ENCODE data around the gene CCDC177. TPM values are rescaled to one million over a fixed set of nuclear protein-coding genes. Genes with fewer than 3 reads are reported as not detected.

CCDC177 gene
- total RNA-seq, 1 donor from 2014 or later, result 0.34 TPM

GRCh38 chr14:69617796-69618195, 43.1 kb upstream of the CCDC177 start:
- Mint-ChIP-seq H3K27me3 (ENCODE audit: low read depth) (no peaks in the 10 kb centered on the region), H3K36me3 (no peaks in the 10 kb centered on the region), H3K4me1 (peaks cover 70% of the 10 kb centered on the region), H3K4me3 (no peak overlapping the region), H3K9me3 (no peaks in the 10 kb centered on the region), H3K27ac (no peak overlapping the region)
- no peak for DNase-seq (ENCODE audit: low spot score in 2 of 2, unreplicated experiment in 2 of 2)
- TF ChIP-seq, protein P1, sequence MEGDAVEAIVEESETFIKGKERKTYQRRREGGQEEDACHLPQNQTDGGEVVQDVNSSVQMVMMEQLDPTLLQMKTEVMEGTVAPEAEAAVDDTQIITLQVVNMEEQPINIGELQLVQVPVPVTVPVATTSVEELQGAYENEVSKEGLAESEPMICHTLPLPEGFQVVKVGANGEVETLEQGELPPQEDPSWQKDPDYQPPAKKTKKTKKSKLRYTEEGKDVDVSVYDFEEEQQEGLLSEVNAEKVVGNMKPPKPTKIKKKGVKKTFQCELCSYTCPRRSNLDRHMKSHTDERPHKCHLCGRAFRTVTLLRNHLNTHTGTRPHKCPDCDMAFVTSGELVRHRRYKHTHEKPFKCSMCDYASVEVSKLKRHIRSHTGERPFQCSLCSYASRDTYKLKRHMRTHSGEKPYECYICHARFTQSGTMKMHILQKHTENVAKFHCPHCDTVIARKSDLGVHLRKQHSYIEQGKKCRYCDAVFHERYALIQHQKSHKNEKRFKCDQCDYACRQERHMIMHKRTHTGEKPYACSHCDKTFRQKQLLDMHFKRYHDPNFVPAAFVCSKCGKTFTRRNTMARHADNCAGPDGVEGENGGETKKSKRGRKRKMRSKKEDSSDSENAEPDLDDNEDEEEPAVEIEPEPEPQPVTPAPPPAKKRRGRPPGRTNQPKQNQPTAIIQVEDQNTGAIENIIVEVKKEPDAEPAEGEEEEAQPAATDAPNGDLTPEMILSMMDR (IDR thresholded peaks at IDR 0.05; ENCODE audit: unreplicated experiment), result no peak

- DNase-seq (ENCODE audit: low spot score in 2 of 2, unreplicated experiment in 2 of 2), result no peak
- H3K36me3 Mint-ChIP-seq, result no peaks in the 10 kb centered on the region
- no peaks in the 10 kb centered on the region for H3K27me3 Mint-ChIP-seq (ENCODE audit: low read depth)
- TF ChIP-seq, protein P1 (IDR thresholded peaks at IDR 0.05; ENCODE audit: unreplicated experiment), result no peak
- H3K27ac Mint-ChIP-seq, result peak overlapping the region; percentile 81
- H3K9me3 Mint-ChIP-seq, result no peaks in the 10 kb centered on the region
- H3K4me3 Mint-ChIP-seq, result no peak overlapping the region
- peaks cover 70% of the 10 kb centered on the region for H3K4me1 Mint-ChIP-seq
Observed at GRCh38 chr14:69616408-69616773, 41.7 kb upstream of the CCDC177 start.

DNA sequence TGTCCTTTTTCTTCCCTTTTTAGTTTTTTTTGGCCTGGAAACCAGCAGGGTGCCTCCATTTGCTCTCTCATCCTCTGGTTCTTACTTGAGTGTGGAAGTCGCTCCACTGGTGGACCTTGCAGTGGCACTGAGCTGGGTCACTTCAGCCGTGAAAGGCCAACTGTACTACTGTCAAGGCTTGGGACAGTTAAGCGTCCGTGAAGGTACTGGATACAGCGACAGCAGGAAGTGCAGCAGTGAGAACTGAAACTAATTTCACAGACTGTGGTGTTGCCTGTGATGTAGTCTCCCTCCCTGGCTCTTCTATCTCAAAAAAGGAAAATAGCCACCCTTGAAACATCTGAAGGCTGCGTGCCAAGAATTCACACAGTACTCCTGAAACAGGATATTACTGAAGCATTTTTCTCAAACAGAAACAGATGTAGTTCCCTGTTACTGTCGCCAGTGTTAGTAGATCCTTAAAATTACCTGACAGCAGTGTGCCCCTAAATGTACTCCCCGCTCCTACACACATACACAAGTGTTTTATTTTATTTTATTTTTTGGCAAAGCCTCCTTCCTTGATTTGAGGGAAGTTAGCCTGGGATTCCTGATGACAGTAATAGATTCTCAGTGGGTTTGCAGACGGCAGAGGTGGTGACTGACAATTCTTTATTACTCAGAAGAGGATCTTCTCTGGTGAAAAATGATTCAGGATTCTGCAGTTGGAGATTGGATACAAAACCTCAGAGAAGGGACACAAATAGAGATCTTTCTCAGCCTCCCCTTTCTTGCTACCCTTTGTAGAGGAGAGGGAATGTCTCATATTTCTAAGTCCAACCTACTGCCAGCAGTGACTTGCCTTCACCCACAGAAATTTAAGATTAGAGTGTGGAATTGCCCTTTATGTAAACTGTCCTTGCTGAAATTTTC, 41.1 kb upstream of the CCDC177 start:
- Mint-ChIP-seq H3K27me3 (ENCODE audit: low read depth) (no peaks in the 10 kb centered on the region), H3K9me3 (no peaks in the 10 kb centered on the region), H3K36me3 (no peaks in the 10 kb centered on the region), H3K4me1 (peaks cover 67% of the 10 kb centered on the region), H3K4me3 (peak overlapping the region; percentile 1), H3K27ac (peak overlapping the region; percentile 81)
- TF ChIP-seq, protein P1 (IDR thresholded peaks at IDR 0.05; ENCODE audit: unreplicated experiment), result no peak
- no peak for DNase-seq (ENCODE audit: low spot score in 2 of 2, unreplicated experiment in 2 of 2)

DNA sequence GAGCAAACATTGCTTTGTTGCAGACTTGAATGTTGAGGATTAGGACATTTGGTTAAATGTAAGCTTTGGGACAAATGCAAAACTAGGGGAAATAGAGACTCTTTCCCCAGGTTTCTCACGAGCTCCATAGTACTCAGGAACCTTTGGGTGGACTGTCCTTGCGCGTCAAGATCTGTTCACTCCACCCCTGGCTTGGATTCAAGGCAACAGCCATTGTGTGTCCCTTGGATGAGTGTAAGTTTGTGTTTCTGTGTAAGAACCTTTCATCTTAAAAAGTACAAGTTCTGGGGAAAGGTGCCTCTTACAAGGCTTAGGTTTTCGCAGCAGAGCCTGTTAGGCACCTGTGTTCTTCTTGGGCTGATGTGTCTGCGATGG, 40.4 kb upstream of the CCDC177 start:
- Mint-ChIP-seq H3K36me3 (no peaks in the 10 kb centered on the region), H3K4me1 (peaks cover 67% of the 10 kb centered on the region), H3K27ac (peak overlapping the region; percentile 81), H3K4me3 (no peak overlapping the region), H3K9me3 (no peaks in the 10 kb centered on the region), H3K27me3 (ENCODE audit: low read depth) (no peaks in the 10 kb centered on the region)
- DNase-seq (ENCODE audit: low spot score in 2 of 2, unreplicated experiment in 2 of 2), result no peak
- TF ChIP-seq, protein P1 (IDR thresholded peaks at IDR 0.05; ENCODE audit: unreplicated experiment), result no peak

- no peaks in the 10 kb centered on the region for H3K36me3 Mint-ChIP-seq
- TF ChIP-seq, protein P1 (IDR thresholded peaks at IDR 0.05; ENCODE audit: unreplicated experiment), result no peak
- no peaks in the 10 kb centered on the region for H3K9me3 Mint-ChIP-seq
- H3K27ac Mint-ChIP-seq, result peak overlapping the region; percentile 44
- H3K4me1 Mint-ChIP-seq, result peaks cover 69% of the 10 kb centered on the region
- no peak overlapping the region for H3K4me3 Mint-ChIP-seq
- no peaks in the 10 kb centered on the region for H3K27me3 Mint-ChIP-seq (ENCODE audit: low read depth)
- no peak for DNase-seq (ENCODE audit: low spot score in 2 of 2, unreplicated experiment in 2 of 2)
Observed at GRCh38 chr14:69614592-69614991, 39.9 kb upstream of the CCDC177 start.

Data from mesothelial cell of epicardium (in vitro differentiated cells).